ENCODE results near the gene CCNF.

CCNF gene

GRCh38 chr16:2467528-2468232, 38.4 kb downstream of the CCNF start:
- no peak for DNase-seq
- Mint-ChIP-seq H3K27ac (no peak overlapping the region), H3K27me3 (peaks cover 13 to 47% of the 10 kb centered on the region in 2 donors), H3K9me3 (no peaks in the 10 kb centered on the region), H3K4me1 (ENCODE audit: low read depth in 2 of 2) (peaks cover 0 to 7% of the 10 kb centered on the region in 2 donors), H3K4me3 (peak overlapping the region; percentile 57 to 59), H3K36me3 (ENCODE audit: insufficient read depth) (no peaks in the 10 kb centered on the region)
- ATAC-seq (replicated peaks), result peak; percentile 59

GRCh38 chr16:2468233-2468724, 39.0 kb downstream of the CCNF start:
- Mint-ChIP-seq H3K36me3 (ENCODE audit: insufficient read depth) (no peaks in the 10 kb centered on the region), H3K4me1 (ENCODE audit: low read depth in 2 of 2) (peaks cover 5 to 10% of the 10 kb centered on the region in 2 donors), H3K27me3 (peaks cover 13 to 53% of the 10 kb centered on the region in 2 donors), H3K4me3 (peak overlapping the region; percentile 57 to 59), H3K9me3 (no peaks in the 10 kb centered on the region), H3K27ac (no peak overlapping the region)
- peak; percentile 64 for ATAC-seq (replicated peaks)
- DNase-seq, result no peak

GRCh38 chr16:2468725-2469398, 39.6 kb downstream of the CCNF start:
- Mint-ChIP-seq H3K36me3 (ENCODE audit: insufficient read depth) (no peaks in the 10 kb centered on the region), H3K9me3 (no peaks in the 10 kb centered on the region), H3K4me3 (peak overlapping the region; percentile 57 to 59), H3K27me3 (peaks cover 13 to 56% of the 10 kb centered on the region in 2 donors), H3K4me1 (ENCODE audit: low read depth in 2 of 2) (peaks cover 7 to 11% of the 10 kb centered on the region in 2 donors), H3K27ac (no peak overlapping the region)
- no peak for ATAC-seq (replicated peaks)
- no peak for DNase-seq

GRCh38 chr16:2469399-2470233, 40.4 kb downstream of the CCNF start:
- Mint-ChIP-seq H3K27me3 (peaks cover 13 to 56% of the 10 kb centered on the region in 2 donors), H3K9me3 (no peaks in the 10 kb centered on the region), H3K27ac (no peak overlapping the region), H3K36me3 (ENCODE audit: insufficient read depth) (no peaks in the 10 kb centered on the region), H3K4me3 (no peak overlapping the region), H3K4me1 (ENCODE audit: low read depth in 2 of 2) (peaks cover 7 to 11% of the 10 kb centered on the region in 2 donors)
- DNase-seq (no peak), ATAC-seq (replicated peaks) (no peak)

- Mint-ChIP-seq H3K27ac (no peak overlapping the region), H3K36me3 (ENCODE audit: insufficient read depth) (no peaks in the 10 kb centered on the region), H3K9me3 (no peaks in the 10 kb centered on the region), H3K27me3 (peaks cover 13 to 56% of the 10 kb centered on the region in 2 donors), H3K4me1 (ENCODE audit: low read depth in 2 of 2) (peaks cover 7 to 11% of the 10 kb centered on the region in 2 donors), H3K4me3 (peak overlapping the region in 1 of 2 donors; percentile 45)
- DNase-seq (no peak), ATAC-seq (replicated peaks) (no peak)
Measured at GRCh38 chr16:2470234-2470601, 41.0 kb downstream of the CCNF start.

GRCh38 chr16:2470603-2471015, 41.4 kb downstream of the CCNF start:
- Mint-ChIP-seq H3K4me3 (peak overlapping the region in 1 of 2 donors; percentile 45), H3K4me1 (ENCODE audit: low read depth in 2 of 2) (peaks cover 7 to 11% of the 10 kb centered on the region in 2 donors), H3K27me3 (peaks cover 13 to 56% of the 10 kb centered on the region in 2 donors), H3K27ac (no peak overlapping the region), H3K36me3 (ENCODE audit: insufficient read depth) (no peaks in the 10 kb centered on the region), H3K9me3 (no peaks in the 10 kb centered on the region)
- ATAC-seq (replicated peaks), result no peak
- no peak for DNase-seq

GRCh38 chr16:2471016-2471652, 41.9 kb downstream of the CCNF start, which contains the start of gene NTN3:
TSS of gene NTN3 (plus strand) at chr16:2471297. CDS start at chr16:2471702, 405 bp downstream.
- Mint-ChIP-seq H3K4me3 (peak within 1 kb of the TSS in 1 of 2 donors; percentile 45), H3K4me1 (ENCODE audit: low read depth in 2 of 2) (peaks cover 12 to 13% of the 10 kb centered on the region in 2 donors), H3K27me3 (peaks cover 13 to 56% of the 10 kb centered on the region in 2 donors), H3K36me3 (ENCODE audit: insufficient read depth) (no peaks in the 10 kb centered on the region), H3K27ac (no peak within 1 kb of the TSS), H3K9me3 (no peaks in the 10 kb centered on the region)
- ATAC-seq (replicated peaks), result no peak
- no peak for DNase-seq

- Mint-ChIP-seq H3K4me3 (peak overlapping the region in 1 of 2 donors; percentile 21), H3K27ac (no peak overlapping the region), H3K36me3 (ENCODE audit: insufficient read depth) (no peaks in the 10 kb centered on the region), H3K27me3 (peaks cover 13 to 54% of the 10 kb centered on the region in 2 donors), H3K9me3 (no peaks in the 10 kb centered on the region), H3K4me1 (ENCODE audit: low read depth in 2 of 2) (peaks cover 14 to 19% of the 10 kb centered on the region in 2 donors)
- ATAC-seq (replicated peaks) (no peak), DNase-seq (no peak)
Measured at GRCh38 chr16:2471653-2472487, 42.6 kb downstream of the CCNF start.

- ATAC-seq (replicated peaks) (no peak), DNase-seq (no peak)
- H3K27ac Mint-ChIP-seq, result no peak overlapping the region
- H3K4me1 Mint-ChIP-seq (ENCODE audit: low read depth in 2 of 2), result peaks cover 16 to 22% of the 10 kb centered on the region in 2 donors
- no peaks in the 10 kb centered on the region for H3K36me3 Mint-ChIP-seq (ENCODE audit: insufficient read depth)
- peaks cover 13 to 48% of the 10 kb centered on the region in 2 donors for H3K27me3 Mint-ChIP-seq
- H3K9me3 Mint-ChIP-seq, result no peaks in the 10 kb centered on the region
- no peak overlapping the region for H3K4me3 Mint-ChIP-seq
Measured at GRCh38 chr16:2472488-2472864, 43.2 kb downstream of the CCNF start.

GRCh38 chr16:2472885-2473445, 43.7 kb downstream of the CCNF start:
- no peak overlapping the region for H3K27ac Mint-ChIP-seq
- H3K27me3 Mint-ChIP-seq, result peaks cover 13 to 46% of the 10 kb centered on the region in 2 donors
- H3K4me3 Mint-ChIP-seq, result peak overlapping the region; percentile 55 to 61
- no peak for DNase-seq
- ATAC-seq (replicated peaks), result no peak
- H3K9me3 Mint-ChIP-seq, result no peaks in the 10 kb centered on the region
- no peaks in the 10 kb centered on the region for H3K36me3 Mint-ChIP-seq (ENCODE audit: insufficient read depth)
- H3K4me1 Mint-ChIP-seq (ENCODE audit: low read depth in 2 of 2), result peaks cover 20 to 26% of the 10 kb centered on the region in 2 donors

- Mint-ChIP-seq H3K4me3 (peak overlapping the region; percentile 55 to 61), H3K27me3 (peaks cover 13 to 41% of the 10 kb centered on the region in 2 donors), H3K9me3 (no peaks in the 10 kb centered on the region), H3K4me1 (ENCODE audit: low read depth in 2 of 2) (peaks cover 21 to 26% of the 10 kb centered on the region in 2 donors), H3K27ac (no peak overlapping the region), H3K36me3 (ENCODE audit: insufficient read depth) (no peaks in the 10 kb centered on the region)
- no peak for DNase-seq
- peak; percentile 11 for ATAC-seq (replicated peaks)
Measured at GRCh38 chr16:2473446-2473926, 44.2 kb downstream of the CCNF start.

Measured in effector memory CD8-positive, alpha-beta T cell (primary cell).